GM12874 (cell line): ENCODE measurements around the gene ASTN1.

ENCODE experiments used
- TF ChIP-seq, protein P1 (sequence below): IDR thresholded peaks from 2 replicates; pipeline ENCODE4 v1.5.1; 2011; ENCODE audit warnings: low read depth, mild to moderate bottlenecking, control low read depth, low read length, moderate library complexity; ENCODE audit not compliant: insufficient read depth

The ASTN1 gene

DNA sequence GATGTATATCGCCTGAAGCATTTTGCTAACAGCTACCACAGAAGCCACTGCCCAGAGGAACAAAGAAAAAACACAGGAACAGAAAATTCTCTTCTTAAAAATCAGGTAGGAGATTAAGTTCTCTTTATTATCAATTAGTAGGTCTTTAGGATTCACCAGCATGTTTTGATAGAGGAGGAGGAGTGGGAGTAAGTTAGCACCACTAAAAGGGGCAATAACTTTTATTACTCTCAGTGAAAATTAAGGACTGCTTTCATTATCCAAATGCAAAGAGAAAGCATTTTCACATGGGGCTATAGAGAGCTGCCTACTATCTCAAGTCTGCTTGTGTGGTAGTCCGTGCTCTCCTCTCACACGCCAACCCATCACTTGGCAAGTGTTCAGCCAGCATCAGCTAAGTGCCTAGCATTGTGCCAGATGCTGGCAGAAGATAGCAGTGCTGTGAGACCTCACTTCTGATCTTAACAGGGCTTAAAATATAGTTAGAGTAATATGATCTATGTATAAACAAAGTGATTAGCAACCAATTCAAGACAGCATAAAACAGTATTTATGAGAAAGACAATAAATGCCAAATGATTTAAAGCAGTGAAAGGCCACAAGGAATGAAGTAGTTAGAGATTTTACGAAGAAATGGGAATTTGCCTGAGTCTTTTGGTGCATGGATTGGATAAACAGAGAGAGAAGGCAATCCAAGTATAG, 39.8 kb downstream of the ASTN1 start:
- TF ChIP-seq, protein P1, sequence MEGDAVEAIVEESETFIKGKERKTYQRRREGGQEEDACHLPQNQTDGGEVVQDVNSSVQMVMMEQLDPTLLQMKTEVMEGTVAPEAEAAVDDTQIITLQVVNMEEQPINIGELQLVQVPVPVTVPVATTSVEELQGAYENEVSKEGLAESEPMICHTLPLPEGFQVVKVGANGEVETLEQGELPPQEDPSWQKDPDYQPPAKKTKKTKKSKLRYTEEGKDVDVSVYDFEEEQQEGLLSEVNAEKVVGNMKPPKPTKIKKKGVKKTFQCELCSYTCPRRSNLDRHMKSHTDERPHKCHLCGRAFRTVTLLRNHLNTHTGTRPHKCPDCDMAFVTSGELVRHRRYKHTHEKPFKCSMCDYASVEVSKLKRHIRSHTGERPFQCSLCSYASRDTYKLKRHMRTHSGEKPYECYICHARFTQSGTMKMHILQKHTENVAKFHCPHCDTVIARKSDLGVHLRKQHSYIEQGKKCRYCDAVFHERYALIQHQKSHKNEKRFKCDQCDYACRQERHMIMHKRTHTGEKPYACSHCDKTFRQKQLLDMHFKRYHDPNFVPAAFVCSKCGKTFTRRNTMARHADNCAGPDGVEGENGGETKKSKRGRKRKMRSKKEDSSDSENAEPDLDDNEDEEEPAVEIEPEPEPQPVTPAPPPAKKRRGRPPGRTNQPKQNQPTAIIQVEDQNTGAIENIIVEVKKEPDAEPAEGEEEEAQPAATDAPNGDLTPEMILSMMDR, result no peak

DNA sequence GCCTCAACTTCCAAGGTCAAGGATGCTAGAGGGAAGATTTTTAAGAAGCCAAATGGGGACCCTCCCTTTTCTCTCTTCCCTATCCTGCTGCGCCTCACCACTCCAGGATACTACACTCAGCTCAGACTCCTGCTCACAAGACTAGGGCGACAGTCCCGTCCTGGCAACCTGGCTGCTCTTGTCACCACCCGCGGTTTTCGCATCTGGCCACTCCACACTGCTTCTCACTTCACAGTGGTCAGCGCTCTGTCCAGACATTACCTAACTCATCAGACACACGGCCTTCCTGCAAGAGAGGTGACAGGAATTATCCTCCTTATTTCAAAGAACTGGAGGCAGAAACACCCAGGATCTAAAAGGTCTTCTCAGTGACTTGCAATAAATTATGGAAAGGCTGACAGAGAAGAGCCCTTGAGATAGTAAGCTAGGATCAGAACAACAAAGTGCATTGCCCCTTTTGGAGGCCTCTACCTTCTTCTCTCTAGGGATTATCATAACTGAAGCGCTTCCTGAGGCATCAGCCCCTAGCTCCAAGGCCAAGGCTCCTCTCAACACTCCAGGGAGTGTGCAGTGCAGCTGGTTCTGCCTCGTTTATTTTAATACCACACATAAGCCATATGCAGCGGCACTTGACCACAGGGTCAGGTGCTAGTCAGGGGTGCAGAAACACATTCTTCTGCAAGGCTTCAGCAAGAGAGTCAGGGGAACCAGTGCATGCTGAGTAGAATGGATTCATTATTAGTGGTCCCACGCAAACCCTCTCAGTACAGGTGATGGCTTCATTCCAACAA, 41.9 kb downstream of the ASTN1 start:
- TF ChIP-seq, protein P1, result no peak

DNA sequence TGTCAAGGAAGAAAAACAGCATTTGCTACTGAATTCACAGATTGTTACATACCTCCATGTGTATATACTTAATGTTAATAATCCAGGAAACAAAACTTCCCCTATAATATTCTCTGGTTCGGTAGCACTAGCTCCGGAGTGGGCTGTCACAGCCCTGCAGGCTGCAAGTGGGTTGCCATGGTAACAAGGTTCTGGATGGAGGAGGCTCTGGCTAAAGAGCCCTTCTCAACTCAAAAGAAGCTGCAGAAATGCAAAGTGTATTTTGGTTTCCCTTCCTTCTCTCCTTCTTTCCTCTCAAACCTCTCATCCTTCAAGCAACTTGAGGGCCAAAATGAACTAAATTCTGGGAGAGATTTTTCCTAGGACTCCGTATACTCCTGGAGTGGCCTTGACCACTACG, 45.2 kb downstream of the ASTN1 start:
- TF ChIP-seq, protein P1, result no peak

DNA sequence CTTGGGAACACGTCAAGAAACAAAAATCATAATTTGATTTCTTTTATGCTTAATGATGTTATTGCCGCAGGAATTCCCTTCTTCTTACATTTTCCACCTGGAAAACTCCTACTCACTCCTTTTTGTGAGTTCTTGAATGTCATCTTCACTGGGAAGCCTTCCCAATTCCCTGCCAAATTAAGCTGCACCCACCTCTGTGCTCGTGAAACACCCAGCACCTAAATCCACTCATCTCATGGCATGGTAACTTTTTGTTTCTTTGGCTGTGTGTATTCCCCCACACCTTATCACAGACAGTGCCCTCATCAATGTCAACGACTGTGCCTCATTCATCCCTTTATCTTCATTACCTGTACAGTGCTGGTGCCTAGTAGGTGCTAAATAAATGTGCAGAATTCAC, 45.6 kb downstream of the ASTN1 start:
- TF ChIP-seq, protein P1, result no peak

DNA sequence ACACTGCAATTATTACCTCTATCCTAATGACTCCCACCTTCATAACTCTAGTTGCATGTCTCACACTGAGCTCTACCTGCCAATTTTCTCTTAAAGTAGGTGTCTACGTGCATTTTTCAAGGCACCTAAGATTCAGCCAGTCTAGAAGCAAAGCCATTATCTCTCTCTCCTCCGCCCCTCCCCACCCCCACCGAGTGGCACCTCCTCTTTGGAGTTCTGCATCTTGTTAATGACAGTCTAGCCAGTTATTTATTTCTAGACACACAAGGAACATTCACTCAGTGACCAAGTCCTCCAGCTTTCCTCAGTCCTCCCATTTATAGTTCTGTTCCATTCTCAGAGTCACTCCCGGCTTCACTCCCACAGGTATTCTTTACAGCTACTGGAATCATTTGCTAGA, 47.6 kb downstream of the ASTN1 start:
- TF ChIP-seq, protein P1, result no peak

DNA sequence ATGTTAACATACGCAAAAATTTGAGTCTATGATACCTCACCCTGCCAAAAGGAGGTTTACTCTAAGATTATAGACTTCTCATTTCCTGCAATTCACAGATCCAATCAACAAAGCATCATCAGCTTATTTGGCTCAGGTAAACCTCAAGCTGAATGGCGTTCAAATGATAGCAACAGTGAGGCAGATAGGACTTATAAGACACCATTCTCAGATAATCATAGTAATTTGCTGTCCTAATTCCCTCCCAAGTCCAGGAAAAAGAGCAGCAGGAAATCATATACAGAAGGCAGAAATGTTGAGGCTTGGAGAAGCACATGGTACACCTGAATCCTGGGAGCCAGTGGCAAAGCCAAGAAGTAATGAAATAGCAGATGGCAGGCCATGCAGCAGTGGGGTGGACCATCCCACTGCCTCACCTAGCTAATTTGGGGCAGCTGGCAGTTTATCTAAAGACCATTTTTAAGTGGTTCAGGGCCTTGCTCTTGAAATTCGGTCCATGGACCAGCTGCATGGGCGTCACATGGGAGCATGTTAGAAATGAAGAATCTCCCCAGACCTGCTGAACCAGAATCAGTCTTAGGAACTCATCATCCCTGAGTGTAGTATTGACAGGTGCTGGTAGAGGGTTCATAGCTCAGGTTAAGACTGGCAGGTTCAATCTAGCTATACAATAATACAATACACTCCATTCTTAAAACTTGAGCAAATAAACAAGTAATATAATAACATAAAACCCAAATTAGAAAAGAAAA, 57.7 kb downstream of the ASTN1 start:
- TF ChIP-seq, protein P1, result no peak

DNA sequence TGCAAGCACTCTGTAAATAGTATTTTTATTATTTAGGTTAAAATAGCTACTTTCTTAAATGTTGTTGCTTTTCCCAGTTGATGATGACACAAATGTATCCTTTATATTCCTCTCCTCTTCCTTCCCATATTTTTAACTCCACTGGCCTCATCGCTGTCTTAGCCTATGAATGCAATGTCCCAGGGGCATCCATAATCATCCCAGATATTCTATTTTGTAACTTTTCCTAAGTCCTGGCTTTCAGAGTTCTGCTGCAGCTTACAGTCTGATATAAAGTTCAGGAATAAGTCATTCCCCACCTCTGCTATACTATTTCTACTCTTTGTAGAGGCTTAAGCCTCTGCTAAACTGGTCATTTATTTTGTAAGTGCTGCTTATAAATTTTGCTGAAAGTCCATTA, 58.3 kb downstream of the ASTN1 start:
- TF ChIP-seq, protein P1, result no peak
